NCI-H345 treated with DMSO at 0.1 percent for 48 hours (cell line): ENCODE measurements around the gene DOCK4.

Source experiments
- DNase-seq: peaks from one replicate; lab custom pipeline; 2025; ENCODE audit not compliant: unreplicated experiment; lab: John Stamatoyannopoulos, UW

Gene DOCK4

GRCh38 chr7:111787099-111787498 is 419.1 kb downstream of the DOCK4 start:
- DNase-seq, result no peak

GRCh38 chr7:111785076-111785475 is 421.1 kb downstream of the DOCK4 start:
- no peak for DNase-seq

- no peak for DNase-seq
Observed at GRCh38 chr7:111784296-111784695, 421.9 kb downstream of the DOCK4 start.

- DNase-seq, result no peak
Observed at GRCh38 chr7:111783854-111784253, 422.3 kb downstream of the DOCK4 start.

GRCh38 chr7:111780527-111780926 is 425.7 kb downstream of the DOCK4 start:
- no peak for DNase-seq

- no peak for DNase-seq
Observed at GRCh38 chr7:111775206-111775605, 431.0 kb downstream of the DOCK4 start.

- DNase-seq, result no peak
Observed at GRCh38 chr7:111772716-111773115, 433.5 kb downstream of the DOCK4 start.

- no peak for DNase-seq
Observed at GRCh38 chr7:111771638-111772037, 434.6 kb downstream of the DOCK4 start.

GRCh38 chr7:111770116-111770515 is 436.1 kb downstream of the DOCK4 start:
- DNase-seq, result no peak

- DNase-seq, result no peak
Observed at GRCh38 chr7:111765751-111766643, 440.2 kb downstream of the DOCK4 start.

- DNase-seq, result peak; percentile 17
Observed at GRCh38 chr7:111763221-111763801, 442.9 kb downstream of the DOCK4 start.

GRCh38 chr7:111762799-111763198 is 443.4 kb downstream of the DOCK4 start:
- no peak for DNase-seq

- no peak for DNase-seq
Observed at GRCh38 chr7:111762211-111762610, 444.0 kb downstream of the DOCK4 start.

GRCh38 chr7:111760043-111760442 is 446.2 kb downstream of the DOCK4 start:
- no peak for DNase-seq

- peak; percentile 2 for DNase-seq
Observed at GRCh38 chr7:111758332-111758731, 447.9 kb downstream of the DOCK4 start.

GRCh38 chr7:111756687-111757178 is 449.5 kb downstream of the DOCK4 start:
- no peak for DNase-seq

- no peak for DNase-seq
Observed at GRCh38 chr7:111755383-111755782, 450.8 kb downstream of the DOCK4 start.

GRCh38 chr7:111753968-111754367 is 452.2 kb downstream of the DOCK4 start:
- no peak for DNase-seq

- peak; percentile 11 for DNase-seq
Observed at GRCh38 chr7:111752022-111752582, 454.1 kb downstream of the DOCK4 start.

- DNase-seq, result no peak
Observed at GRCh38 chr7:111750878-111751277, 455.3 kb downstream of the DOCK4 start.

GRCh38 chr7:111750228-111750627 is 456.0 kb downstream of the DOCK4 start:
- DNase-seq, result no peak

GRCh38 chr7:111749625-111750024 is 456.6 kb downstream of the DOCK4 start:
- DNase-seq, result no peak
